Cardiac fibroblast (primary cell): Measurements from ENCODE around the gene MAGEF1.

Source experiments
- DNase-seq, 2 donors: peaks; one replicate each; pipeline versions ENCODE4 v3.0.0 to v3.0.0-alpha.2; 2010; ENCODE audit warnings: low read depth in 2 of 2
- H3K4me3 ChIP-seq, 2 donors: replicated peaks in 1 of 2; 1 replicate in 1 of 2; 2 replicates in 1 of 2; pipeline ENCODE4 v1.5.1; 2011; ENCODE audit warnings: low read depth in 2 of 2, low read length in 2 of 2, mild to moderate bottlenecking in 2 of 2, moderate library complexity in 1 of 2
- TF ChIP-seq, protein P1 (sequence below): IDR thresholded peaks from one replicate; pipeline ENCODE4 v1.5.1; 2011; ENCODE audit warnings: low read depth, mild to moderate bottlenecking, low read length, inconsistent platforms

MAGEF1 gene

GRCh38 chr3:184711493-184712247 is at the start of gene MAGEF1:
Gene MAGEF1 (minus strand): TSS chr3:184712064. CDS start chr3:184711821, 243 bp downstream.
- TF ChIP-seq, protein P1, sequence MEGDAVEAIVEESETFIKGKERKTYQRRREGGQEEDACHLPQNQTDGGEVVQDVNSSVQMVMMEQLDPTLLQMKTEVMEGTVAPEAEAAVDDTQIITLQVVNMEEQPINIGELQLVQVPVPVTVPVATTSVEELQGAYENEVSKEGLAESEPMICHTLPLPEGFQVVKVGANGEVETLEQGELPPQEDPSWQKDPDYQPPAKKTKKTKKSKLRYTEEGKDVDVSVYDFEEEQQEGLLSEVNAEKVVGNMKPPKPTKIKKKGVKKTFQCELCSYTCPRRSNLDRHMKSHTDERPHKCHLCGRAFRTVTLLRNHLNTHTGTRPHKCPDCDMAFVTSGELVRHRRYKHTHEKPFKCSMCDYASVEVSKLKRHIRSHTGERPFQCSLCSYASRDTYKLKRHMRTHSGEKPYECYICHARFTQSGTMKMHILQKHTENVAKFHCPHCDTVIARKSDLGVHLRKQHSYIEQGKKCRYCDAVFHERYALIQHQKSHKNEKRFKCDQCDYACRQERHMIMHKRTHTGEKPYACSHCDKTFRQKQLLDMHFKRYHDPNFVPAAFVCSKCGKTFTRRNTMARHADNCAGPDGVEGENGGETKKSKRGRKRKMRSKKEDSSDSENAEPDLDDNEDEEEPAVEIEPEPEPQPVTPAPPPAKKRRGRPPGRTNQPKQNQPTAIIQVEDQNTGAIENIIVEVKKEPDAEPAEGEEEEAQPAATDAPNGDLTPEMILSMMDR, result no peak
- DNase-seq, result peak; percentile 63 to 86
- H3K4me3 ChIP-seq, result peak within 1 kb of the TSS; percentile 72 to 79

DNA sequence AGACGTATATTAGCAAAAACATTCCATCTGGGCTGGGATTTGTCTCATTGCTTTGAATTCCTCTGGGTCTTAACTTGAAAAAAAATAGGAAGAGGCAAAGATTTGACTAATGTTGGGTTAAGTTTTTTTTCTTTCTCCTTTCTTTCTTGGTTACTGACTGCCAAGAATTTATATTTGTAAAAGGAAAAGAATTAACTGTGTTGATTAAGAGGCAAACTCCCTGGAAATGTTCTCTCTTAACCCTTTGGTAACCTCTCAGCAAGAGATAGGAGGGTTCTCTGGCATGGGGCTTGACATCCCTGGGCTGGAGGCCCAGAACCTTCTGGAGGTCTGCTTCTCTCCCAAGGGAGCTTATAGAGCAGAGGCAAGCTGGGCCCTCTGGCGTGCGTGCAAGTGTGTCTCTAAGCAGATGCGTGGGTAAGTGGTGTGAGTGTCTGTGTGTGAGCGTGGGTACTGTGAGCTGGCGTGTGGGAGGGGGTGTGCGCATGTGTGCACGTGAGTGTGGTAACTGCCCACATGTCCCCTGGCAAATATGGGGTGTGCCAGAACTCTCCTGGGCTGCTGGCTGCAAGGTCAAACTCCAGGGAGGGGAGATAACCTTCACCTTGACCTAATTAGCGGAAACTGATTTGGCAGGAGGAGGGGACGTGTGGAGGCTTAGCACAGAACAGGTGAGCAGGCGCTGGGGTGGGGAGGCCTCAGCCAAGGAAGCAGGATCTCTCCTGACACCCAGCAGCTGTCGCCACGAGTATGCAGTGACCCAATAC is 49.4 kb upstream of the MAGEF1 start:
- H3K4me3 ChIP-seq, result no peak overlapping the region
- peak; percentile 59 to 98 for DNase-seq
- TF ChIP-seq, protein P1, result no peak

GRCh38 chr3:184760337-184761074 is 48.6 kb upstream of the MAGEF1 start:
- TF ChIP-seq, protein P1, result no peak
- DNase-seq, result no peak
- H3K4me3 ChIP-seq, result no peak overlapping the region

DNA sequence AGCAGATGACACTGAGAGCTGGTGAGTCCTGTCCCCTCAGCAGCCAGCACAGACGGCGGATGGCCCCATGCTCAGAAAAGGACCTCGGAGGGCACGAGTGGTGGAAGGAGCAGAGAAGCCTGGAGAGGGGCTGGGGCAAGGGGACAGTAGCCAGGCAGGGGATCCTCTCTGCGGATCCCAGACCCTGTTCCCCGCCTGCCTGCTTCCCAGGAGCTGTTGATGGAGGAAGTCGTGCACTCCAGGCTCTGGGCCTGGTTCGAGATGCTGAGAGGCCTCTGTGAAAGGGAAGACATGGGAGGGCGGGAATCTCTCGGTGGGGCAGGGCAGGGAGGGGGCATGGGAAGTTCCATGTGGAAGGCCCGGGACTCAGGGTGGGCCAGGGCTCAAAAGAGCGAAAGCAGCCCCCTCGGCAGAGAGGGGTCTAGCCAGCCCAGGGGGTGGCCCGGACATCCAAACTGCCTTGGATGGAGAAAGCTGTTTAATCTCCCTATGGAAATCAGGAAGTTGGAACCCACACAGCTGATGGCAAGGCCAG is 47.9 kb upstream of the MAGEF1 start:
- TF ChIP-seq, protein P1, result no peak
- DNase-seq, result no peak
- no peak overlapping the region for H3K4me3 ChIP-seq

GRCh38 chr3:184758056-184758455 is 46.2 kb upstream of the MAGEF1 start:
- no peak overlapping the region for H3K4me3 ChIP-seq
- no peak for DNase-seq
- TF ChIP-seq, protein P1, result no peak

GRCh38 chr3:184757022-184757651 is 45.3 kb upstream of the MAGEF1 start:
- TF ChIP-seq, protein P1, result no peak
- peak; percentile 81 to 96 for DNase-seq

More at GRCh38 chr3:184757022-184757651, 45.3 kb upstream of the MAGEF1 start:
- H3K4me3 ChIP-seq, result no peak overlapping the region
